ENCODE results near the gene XPNPEP1.

The XPNPEP1 gene

DNA sequence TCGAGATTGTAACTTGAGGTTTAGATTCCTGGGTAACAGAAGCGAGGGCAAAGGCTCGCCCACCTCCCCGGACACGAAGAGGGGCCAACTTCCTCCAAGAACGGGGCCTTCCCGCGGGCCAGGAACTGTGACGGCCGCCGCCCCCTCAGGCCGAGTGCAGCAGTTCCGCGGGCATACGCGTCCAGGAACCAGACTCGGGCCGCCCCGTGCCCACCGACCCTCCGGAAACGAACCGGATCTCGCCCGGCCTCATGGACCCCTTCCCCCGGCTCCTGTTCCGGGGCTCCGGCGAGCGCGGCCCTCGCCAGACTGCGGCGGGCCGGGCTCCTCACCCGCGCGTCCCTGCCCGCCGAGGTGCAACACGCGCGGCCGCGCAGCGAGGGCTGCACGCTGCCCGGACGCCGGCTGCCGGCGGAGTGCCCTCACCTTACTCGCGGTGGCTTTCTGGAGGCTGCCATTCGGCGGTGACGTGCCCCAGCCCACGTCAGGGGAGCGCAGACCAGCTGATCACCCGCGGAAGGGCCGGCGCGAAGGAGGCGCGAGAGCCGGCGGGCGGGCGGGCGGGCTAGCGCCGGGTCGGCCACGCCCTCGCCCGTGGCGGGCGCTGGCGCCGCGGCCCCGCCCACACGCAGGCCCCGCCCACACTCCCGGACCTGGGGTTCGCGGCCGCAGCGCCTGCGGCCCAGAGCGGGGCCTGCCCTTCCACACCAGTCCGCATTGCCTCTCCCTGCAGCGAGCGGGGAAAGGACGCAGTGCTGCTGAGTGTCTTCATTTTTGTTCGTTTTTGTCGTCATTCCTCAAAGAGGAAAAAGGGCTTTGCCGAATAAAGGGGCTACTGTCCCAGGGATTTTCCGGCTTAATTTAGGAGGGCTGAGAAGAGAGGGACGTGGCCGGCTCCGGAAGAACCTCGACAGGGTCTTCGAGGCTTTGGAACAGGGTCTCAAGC, at the start of gene XPNPEP1:
Gene XPNPEP1 (minus strand): TSS at position 536 of the 946 bp plus-strand sequence. CDS start 78 bp downstream, at position 458.
- peak; percentile 49 to 57 for DNase-seq (ENCODE audit: low read depth in 2 of 2, low spot score in 1 of 2)

DNA sequence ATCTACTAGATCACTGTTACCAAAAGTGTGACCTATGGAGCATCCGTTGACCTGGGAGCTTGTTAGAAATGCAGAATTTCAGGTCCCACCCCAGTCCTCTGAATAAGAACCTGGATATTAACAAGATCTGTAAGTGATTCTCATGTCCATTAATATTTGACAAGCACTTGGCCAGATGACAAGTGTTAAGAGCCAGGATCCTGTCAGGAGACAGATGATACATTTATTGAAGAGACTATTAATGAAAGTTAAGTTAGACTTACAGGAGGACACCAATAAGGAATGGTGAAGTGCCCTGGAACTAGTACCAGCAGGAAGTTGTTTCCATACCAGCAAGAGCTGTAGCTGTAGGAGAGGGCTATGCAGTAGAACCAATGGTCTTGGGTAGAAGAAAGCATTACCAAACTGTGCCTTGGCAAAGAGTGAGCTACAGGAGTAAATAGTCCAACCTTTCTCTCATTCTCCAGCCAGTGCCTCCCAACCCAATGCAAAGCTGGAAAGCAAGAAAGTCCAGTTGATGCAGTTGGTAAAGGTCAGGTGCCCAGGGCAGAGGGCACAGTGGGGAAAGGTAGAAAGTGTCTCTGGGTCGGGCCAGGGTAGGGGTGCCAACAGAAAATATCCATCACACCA, 49.2 kb upstream of the XPNPEP1 start:
- DNase-seq (ENCODE audit: low read depth in 2 of 2, low spot score in 1 of 2): no peak

DNA sequence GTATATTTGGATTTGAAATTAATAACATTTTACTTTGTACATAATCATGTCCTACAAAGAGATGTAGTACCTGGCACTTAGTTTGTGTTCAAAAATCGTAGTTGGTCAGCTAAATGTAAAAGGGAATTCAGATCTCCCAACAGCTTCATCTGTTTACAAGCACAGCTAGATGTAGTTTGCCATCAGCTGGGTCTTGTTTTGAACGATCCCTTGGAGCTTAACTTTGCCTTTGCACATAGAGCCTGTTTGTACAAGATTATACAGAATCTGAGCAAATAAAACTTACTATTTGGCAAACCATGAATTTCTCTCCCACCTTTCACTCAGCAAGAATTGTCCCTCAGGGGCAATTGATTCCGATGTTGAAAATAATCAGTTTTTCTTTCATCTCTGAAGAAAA, 48.3 kb upstream of the XPNPEP1 start:
- no peak for DNase-seq (ENCODE audit: low read depth in 2 of 2, low spot score in 1 of 2)

DNA sequence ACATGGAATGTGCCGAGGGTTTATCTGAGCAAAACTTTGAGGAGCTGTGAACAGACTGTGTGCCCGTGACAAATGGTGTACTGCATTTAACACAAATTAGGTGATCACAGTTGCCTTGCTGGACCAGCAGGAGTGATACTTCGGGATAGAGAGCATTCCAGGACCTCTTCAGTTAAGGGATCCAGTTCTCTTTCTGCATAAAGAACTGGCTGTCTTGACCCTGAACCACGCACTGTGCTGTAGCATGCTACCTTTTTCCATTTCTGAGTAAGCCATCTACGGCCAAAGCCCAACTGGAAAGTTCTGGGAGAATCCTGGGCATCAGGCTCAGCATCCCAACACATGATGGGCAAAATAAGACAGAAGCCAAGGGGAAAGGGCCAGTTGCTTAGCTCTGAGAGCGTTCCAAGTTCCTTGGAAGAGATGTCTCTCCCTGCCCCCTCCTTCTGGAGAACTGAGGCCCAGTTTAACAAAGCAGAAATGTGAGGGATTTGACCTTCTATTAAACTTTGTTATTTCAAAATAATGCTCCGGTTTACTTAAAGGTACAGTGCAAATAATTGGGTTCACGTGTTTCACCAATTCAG, 46.5 kb upstream of the XPNPEP1 start:
- no peak for DNase-seq (ENCODE audit: low read depth in 2 of 2, low spot score in 1 of 2)

DNA sequence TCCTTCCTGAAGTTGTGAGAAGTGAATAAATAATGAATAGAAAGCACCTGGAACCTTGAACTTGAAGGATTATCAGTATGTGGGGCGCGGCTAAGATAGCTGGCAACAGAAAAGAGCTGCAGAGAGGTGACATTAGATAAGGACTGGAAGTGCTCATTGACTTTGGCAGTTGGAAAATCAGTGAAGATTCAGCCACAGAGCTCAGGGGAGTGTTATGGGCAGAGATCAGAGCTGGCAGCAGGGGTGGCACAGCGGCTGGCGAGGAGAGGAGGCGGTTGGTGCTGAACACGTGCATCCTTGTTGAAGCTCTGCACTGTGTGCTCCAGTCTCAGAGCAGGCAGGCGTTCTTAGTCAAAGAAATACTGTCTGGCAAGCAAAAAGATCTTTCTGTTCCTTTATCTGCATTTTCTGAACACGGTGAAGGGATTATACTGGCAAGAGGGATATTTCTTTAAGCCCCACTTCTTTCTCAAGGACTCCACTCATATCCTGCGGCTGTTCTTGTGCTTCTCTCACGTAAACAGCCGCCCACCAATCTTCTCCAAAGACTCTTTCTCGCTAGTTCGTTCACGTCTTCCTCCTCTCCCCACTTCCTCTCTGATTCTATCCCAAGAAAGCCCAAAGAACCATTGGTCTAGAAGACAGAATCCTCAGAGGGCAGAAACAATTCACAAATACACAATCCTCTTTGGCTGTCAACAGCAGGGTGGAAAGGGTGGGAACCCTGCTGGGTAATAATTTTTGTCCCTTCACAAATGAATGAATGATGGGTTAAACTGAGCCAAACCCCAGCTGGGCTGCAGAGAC, 45.8 kb upstream of the XPNPEP1 start:
- DNase-seq (ENCODE audit: low read depth in 2 of 2, low spot score in 1 of 2): no peak

DNA sequence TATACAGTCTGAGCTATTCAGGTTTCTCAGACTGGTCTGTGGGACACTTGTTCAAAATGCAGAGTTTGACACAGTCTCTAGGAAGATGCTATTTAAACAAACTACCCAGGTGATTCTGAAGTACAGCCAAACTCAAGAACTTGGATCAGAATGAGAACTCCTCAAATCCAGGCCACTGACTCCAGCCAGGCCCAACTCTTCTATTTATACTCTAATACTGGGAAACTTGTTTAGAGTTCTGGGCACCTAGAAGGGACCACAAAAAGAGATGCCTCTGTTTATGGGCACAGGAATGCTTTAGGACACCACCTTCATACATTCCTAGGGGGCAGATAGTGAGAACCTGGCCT, 44.4 kb upstream of the XPNPEP1 start:
- no peak for DNase-seq (ENCODE audit: low read depth in 2 of 2, low spot score in 1 of 2)

DNA sequence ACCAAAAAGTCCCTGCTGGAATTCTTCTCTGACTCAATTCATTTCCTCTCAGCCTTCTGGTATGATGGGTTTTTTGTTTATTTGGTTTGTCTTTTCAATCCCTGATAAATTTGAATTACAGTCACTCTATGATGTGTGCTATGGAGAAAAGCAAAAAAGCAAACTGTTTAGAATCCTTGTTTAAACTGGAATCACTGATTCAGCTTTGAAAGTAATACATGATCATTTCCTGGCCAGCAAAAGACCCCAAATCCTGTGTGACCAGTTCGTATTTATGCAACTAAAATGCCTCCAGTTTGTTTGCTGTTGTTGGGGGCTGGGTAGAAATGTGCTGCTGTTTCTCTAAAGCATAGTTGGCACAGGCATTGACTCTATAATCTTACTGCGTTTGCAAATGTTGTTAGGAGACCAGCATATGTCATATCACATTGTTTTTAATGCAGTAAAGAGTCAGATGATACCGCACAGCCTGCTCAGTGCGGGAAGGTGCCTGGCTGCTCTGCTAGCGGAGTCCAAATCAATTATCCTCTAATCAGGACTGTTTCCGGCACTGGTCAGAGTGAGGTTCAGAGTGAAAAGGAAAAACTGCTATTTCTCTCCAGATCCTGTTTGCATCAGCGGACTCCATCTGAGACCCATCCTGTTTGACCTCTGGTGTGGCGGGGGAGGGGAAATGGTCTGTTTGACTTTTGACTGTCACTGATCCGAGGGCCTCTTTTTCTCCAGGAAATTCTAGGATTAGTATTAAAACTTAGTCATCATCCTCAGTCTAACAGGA, 43.8 kb upstream of the XPNPEP1 start:
- no peak for DNase-seq (ENCODE audit: low read depth in 2 of 2, low spot score in 1 of 2)

DNA sequence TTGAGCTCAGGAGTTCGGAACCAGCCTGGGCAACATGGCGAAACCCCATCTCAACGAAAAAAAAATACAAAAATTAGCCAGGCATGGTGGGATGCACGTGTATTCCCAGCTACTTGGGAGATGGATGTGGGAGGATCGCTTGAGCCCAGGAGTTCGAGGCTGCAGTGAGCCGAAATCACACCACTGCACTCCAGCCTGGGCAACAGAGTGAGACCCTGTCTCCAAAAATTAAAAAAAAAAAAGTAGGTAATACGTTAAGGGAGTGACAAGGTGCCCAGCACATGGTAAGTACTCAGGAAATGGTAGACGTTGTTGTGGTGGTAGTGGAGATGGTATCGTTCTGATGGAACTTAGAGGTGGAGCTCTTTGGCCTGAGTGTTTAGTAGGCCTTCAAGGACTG, 41.0 kb upstream of the XPNPEP1 start:
- DNase-seq (ENCODE audit: low read depth in 2 of 2, low spot score in 1 of 2): no peak

DNA sequence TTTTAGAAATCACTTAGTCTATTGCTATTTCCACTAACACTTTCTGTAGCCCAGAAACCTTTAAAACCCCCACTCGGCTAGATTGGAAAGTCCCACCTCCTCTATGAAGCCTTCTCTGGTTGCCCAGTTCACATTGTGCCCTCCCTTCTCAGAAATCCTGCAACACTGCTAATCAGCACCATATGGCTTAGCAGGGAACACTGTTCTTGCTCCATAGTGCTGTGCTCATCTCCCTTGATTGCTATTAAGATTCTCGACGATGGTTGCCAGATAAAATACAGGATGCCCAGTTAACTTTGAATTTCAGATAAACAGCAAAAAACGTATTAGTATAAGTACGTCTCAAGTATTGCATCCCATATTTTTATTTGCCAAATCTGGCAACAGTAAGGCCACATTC, 40.1 kb upstream of the XPNPEP1 start:
- DNase-seq (ENCODE audit: low read depth in 2 of 2, low spot score in 1 of 2): no peak

DNA sequence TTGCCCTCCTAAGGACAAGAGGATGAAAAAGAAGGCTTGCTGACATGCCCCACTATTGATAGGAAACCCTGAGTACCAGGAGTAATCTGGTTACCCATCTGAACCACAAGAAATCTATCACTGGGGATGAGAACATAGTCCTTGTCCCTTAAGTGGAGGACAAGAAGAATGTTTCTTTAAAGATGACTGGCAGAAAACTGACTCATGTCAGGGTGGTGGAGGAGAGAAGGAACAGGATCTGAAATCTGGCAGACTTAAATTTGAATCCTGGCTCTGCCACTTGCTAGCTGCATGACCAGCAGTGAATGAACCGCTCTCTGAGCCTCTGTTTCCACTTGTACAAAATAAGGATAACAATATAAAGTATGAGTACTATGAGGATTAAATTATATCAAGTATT, 38.9 kb upstream of the XPNPEP1 start:
- DNase-seq (ENCODE audit: low read depth in 2 of 2, low spot score in 1 of 2): no peak

DNA sequence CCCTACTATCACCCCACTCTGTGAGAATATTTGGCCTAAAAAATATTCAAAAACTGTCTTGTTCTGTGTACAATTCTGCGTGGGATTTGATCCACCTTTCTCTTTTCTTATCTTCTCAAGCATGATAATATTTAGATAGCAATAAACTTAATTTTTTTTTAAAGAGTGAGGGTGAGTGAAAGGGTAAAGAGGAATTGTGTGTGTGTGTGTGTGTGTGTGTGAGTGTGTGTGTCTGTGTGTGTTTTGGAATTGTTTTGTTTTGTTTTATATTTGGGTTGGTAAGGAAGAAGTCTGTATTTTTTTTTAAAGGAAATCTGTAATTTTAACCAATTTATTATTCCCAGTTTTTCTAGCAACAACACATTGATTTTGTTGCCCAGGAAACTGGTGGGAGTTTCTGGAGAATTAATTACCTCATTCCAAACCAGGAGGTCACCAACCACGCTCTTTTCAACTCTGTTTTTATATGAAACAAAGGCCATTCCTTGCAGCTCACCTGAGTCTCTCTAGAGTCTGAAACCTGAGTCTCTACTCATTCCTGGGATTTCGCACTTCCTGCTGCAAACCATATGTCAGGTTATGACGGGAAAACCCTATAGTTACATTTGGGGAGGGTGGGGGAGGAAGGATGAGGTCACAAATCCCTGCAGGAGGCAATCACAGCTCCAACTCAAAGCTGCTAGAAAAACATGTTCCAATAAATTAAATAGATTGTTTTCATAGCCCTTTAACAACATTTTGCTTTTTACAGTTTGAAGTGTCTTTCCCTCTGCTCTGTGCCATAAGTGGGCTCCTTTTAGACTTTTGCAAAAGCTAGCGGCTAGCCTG, 38.1 kb upstream of the XPNPEP1 start:
- no peak for DNase-seq (ENCODE audit: low read depth in 2 of 2, low spot score in 1 of 2)

DNA sequence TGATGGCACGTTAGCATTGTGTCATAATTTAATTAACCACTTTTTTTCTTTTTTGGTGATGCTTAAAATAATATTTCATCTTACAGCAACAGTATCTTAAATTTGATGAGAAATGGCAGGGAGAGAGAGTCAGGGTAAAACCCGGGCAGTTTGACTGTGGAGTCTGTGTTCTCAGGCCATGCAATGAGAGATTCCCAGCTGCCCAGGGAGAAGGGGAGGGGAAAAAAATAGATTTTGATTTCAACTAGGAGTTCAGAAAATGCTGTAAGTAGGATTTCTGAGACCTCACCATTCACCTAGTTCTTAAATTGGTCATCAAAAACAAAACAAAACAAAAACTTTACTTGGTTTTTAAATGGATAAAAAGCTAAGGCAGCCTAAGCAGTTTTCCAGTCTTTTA, 37.4 kb upstream of the XPNPEP1 start:
- no peak for DNase-seq (ENCODE audit: low read depth in 2 of 2, low spot score in 1 of 2)

DNA sequence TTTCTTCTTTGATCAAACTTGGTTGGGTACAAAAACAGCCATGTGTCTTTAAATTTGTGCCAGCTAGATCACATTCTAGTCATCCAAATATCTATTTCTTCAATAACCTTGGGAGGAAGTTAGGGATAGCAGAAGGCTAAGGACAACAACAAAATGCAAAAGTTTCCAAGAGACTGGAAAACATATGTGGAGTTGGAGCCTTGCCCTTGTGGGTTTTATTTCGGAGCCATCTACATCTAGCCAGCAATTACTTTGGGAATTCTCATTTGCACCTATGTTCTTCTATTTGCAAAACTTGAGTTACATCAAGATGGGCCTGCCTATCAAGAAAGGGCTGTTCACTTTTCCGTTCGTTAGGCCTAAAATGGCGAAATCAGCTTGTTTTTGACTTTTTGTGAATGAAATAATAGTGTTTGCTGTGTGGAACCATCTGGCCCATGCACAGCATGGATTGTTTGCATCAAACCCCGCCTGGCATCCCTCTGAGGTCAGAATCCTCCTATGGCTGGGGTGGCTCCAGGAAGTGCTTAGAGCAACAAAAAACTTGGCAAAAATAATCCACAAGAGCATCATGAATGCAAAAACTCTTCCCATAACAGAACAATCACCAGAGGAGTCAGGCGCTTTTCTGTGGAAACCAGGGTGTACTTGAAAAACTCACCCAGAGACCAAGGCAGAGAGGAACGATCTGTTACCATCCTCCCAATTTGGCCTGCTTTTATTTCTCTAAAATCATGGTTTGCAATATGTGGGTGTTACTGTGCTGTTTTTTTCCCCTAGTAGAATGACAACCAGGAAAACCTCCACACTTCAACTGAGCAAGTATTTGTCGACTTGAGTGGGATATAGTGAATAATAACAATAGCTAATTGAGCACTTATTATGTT, 36.2 kb upstream of the XPNPEP1 start:
- DNase-seq (ENCODE audit: low read depth in 2 of 2, low spot score in 1 of 2): no peak

DNA sequence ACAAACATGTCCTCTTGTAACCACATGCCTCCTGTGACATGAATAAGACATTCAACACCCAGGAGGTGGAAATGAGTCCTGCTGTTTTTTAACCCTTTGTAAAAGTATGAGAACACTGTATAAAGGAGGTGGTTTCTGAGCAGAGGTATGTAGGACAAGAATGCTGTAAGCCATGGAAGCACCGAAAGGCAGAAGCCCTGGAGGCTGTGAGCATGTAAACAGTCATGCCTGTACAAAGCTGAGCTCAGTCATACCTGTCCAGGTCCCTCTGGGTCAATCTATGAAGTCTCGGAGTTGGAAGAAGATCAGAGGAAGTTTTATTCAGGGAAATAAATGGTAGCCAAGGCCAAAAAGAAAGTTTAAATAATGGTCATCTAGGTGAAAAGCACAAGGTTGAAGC, 34.7 kb upstream of the XPNPEP1 start:
- DNase-seq (ENCODE audit: low read depth in 2 of 2, low spot score in 1 of 2): no peak

DNA sequence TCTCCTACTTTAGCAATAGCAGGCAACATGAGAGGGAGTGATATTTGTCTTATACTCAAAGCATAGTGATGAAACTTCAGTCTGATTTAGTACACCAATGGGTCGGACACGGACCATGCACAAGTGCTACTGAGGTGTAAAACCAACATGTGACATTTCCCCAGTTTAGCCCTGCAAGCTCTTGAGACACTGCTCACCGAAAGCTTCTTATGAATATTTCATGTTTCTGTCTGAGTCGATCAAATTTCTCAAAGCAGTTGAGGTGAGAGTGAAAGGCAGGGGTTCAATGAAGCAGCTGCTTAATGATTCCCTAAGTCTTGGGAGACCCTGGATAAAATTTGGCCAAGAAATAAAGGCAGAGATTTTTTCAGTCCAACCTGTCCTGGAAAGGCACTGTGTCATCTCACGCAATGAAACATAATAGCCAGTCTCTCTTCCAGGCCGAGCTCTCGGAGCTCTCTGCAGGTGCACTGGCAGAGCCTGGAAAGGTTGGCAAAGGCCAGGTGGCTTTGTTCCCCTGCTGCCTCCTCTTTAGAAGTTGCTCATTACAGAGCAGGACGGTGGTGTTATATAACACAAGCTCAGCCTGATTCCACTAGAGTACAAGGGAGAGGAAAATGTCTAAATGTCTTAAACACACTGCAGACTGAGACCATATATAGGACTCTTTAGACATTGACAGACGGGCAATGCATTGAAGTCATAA, 33.9 kb upstream of the XPNPEP1 start:
- no peak for DNase-seq (ENCODE audit: low read depth in 2 of 2, low spot score in 1 of 2)

DNA sequence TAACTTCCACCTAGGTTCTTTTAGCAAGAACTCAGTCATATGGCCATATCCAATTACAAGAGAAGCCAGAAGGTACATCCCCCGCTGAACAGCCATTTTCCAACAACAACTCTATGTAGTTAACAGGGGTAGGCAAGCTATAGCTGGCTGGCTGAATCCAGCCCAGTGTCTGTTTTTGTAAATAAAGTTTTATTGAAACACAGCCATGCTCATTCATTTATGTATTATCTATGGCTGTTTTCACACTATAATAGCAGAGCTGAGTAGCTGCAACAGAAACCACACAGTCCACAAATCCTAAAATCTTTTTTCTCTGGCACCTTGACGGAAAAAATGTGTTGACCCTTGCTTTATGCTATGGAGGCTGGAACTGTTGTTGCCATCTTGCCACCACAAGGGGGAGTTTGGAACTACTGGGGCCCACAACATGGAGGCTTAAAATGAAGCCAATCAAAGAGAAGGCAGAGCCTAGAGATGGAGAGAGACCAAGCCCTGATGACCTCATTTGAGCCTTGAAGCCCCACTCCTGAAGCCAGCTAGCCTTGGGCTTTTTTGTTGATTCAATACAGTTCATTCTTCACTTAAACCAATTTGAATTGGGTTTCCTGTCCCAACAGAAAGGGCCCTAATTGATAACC, 33.3 kb upstream of the XPNPEP1 start:
- DNase-seq (ENCODE audit: low read depth in 2 of 2, low spot score in 1 of 2): no peak

DNA sequence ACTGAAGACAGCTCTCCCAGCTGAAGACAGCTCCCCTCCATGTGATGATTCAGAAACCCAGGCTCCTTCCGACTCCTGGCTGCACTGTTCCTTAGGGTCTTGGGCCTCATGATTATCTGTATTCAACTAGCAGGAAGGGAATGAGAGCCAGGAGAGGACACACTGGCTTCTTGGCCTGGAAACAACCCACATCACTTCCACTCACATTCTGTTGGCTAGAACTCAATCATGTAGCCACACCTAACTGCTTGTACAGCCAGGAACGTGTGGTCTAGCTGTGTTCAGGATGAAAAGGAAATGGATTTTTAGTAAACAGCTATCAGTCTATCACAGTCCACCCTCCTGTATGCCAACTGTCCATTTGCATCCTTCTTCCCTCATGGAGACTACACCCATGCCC, 30.5 kb upstream of the XPNPEP1 start:
- no peak for DNase-seq (ENCODE audit: low read depth in 2 of 2, low spot score in 1 of 2)

DNA sequence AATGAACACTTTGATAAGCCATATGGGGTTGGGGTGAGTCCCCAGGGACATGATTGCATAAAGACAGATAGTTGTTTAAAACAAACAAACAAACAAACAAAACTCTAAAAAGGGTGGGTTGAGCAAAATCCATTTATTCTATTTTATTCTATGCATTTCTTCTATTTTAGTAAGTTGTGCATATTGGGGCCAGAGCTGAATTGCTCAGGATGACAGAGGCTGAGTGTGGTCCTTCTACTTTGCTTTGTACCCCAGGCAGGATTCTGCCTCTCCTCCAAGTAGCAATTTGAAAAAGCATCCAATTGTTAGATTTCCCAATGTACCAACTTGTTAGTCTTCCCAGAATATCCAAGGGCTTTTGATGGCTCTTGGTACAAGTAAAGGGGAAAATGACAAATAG, 29.2 kb upstream of the XPNPEP1 start:
- no peak for DNase-seq (ENCODE audit: low read depth in 2 of 2, low spot score in 1 of 2)

Measured in stimulated activated CD8-positive, alpha-beta memory T cell treated with anti-CD3 and anti-CD28 coated beads, Interleukin-4, amount 100 ng/mL, for 1 hour (primary cell).